Caco-2 (cell line): ENCODE measurements around the gene ACADL. TPM values are rescaled to one million over a fixed set of nuclear protein-coding genes. Genes with fewer than 3 reads are reported as not detected.

ENCODE experiments used
- BruUV-seq: library from RNA; stranded (reverse); fragments of 400-500 nt; replicated peaks from 2 replicates; lab custom pipeline; 2021; lab: Mats Ljungman, UMichigan
- CTCF ChIA-PET: fragments of 300-600 bp; sonication (Branson Sonifier 250); formaldehyde crosslinking; loops from one replicate; lab custom pipeline; 2022; ENCODE audit warnings: antibody characterized with exemption; lab: Charles Lee
- POLR2A ChIA-PET: fragments of 300-600 bp; sonication (Branson Sonifier 250); formaldehyde crosslinking; loops from one replicate; lab custom pipeline; 2022; ENCODE audit warnings: antibody characterized with exemption; lab: Charles Lee
- DNase-seq, 2 experiments: peaks; one replicate each; pipeline versions ENCODE4 v3.0.0 to v3.0.0-alpha.2; 2020 to 2022
- H3K27me3 ChIP-seq: replicated peaks from 2 replicates; pipeline ENCODE4 v1.6.0; 2011; ENCODE audit warnings: low read length; ENCODE audit not compliant: control insufficient read depth, insufficient read depth
- H3K36me3 ChIP-seq: 2 replicates; pipeline ENCODE4 v1.5.1; 2011; ENCODE audit warnings: low read length; ENCODE audit not compliant: control insufficient read depth, insufficient read depth
- H3K4me1 ChIP-seq: fragments of 250-450 bp; sonication (Bioruptor Pico); 2 replicates; pipeline ENCODE4 v1.5.1; 2020; ENCODE audit warnings: mild to moderate bottlenecking
- H3K4me3 ChIP-seq: 2 replicates; pipeline ENCODE4 v1.5.1; 2011; ENCODE audit warnings: low read depth, mild to moderate bottlenecking, control low read depth, low read length
- H3K9me3 ChIP-seq: fragments of 250-450 bp; sonication (Bioruptor Pico); 2 replicates; pipeline ENCODE4 v1.5.1; 2020; ENCODE audit warnings: mild to moderate bottlenecking, moderate library complexity
- H3K27ac Mint-ChIP-seq: one replicate; pipeline ENCODE4 v1.8.0; 2022; ENCODE audit warnings: mixed read lengths; ENCODE audit not compliant: unreplicated experiment
- H3K27me3 Mint-ChIP-seq: one replicate; pipeline ENCODE4 v1.8.0; 2022; ENCODE audit warnings: mixed read lengths; ENCODE audit not compliant: insufficient read depth, unreplicated experiment
- H3K36me3 Mint-ChIP-seq: one replicate; pipeline ENCODE4 v1.8.0; 2022; ENCODE audit warnings: mild to moderate bottlenecking, mixed read lengths; ENCODE audit not compliant: insufficient read depth, unreplicated experiment
- H3K4me1 Mint-ChIP-seq: one replicate; pipeline ENCODE4 v1.8.0; 2022; ENCODE audit warnings: low read depth, mixed read lengths; ENCODE audit not compliant: unreplicated experiment
- H3K4me3 Mint-ChIP-seq: one replicate; pipeline ENCODE4 v1.8.0; 2022; ENCODE audit warnings: mild to moderate bottlenecking, moderate library complexity, mixed read lengths; ENCODE audit not compliant: unreplicated experiment
- H3K9me3 Mint-ChIP-seq: one replicate; pipeline ENCODE4 v1.8.0; 2022; ENCODE audit warnings: mixed read lengths; ENCODE audit not compliant: unreplicated experiment
- intact Hi-C: fragments of 100-400 bp; cut with micrococcal nuclease; formaldehyde crosslinking; loops from one replicate; pipeline ENCODE4 v1.10.0; 2022; ENCODE audit not compliant: unreplicated experiment
- total RNA-seq: library from RNA; stranded (reverse); gene quantifications from 2 replicates; pipeline ENCODE4 v1.2.3, GENCODE V29; 2022
- TF ChIP-seq, protein P1 (sequence below), 2 experiments: fragments of 200-600 bp in 1 of 2; IDR thresholded peaks; 1 replicate in 1 of 2; 2 replicates in 1 of 2; pipeline versions ENCODE4 v1.5.1 to v1.8.0; 2011 to 2022; ENCODE audit warnings: antibody characterized with exemption in 1 of 2, control low read depth in 1 of 2, inconsistent platforms in 1 of 2, low read depth in 1 of 2, low read length in 1 of 2, mild to moderate bottlenecking in 1 of 2, moderate library complexity in 1 of 2; ENCODE audit not compliant: insufficient read depth in 1 of 2, severe bottlenecking in 1 of 2, unreplicated experiment in 1 of 2

ACADL gene
- total RNA-seq, 1 experiment from 2014 or later = not detected

DNA sequence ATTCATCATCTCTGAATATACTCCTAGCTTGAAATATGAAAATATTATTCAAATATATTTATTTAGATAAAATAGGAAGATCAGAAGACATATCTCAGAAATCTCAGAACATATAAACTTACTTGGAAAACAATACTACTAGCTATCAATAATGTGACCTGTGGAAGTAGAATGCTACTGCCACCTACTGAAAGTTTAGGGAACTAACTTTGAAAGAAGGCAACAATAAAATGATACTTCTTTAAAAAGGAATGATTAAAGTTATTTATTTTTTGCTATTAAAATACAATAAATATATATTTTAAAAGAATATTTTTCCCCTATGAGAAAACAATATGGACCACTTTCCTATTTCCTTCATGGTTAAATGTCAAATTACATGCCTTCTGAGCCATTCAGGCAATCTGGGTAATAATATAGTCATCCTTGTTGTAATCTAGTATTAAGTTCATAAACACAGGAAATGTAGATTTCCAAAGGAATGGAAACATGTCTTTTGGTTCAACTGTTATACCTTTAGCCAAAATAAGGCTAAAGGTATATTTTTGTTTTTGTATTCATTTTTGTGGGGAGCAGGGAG lies 26.0 kb downstream of the ACADL start:
- Mint-ChIP-seq H3K27ac (no peak overlapping the region), H3K36me3 (no peaks in the 10 kb centered on the region), H3K4me3 (no peak overlapping the region), H3K27me3 (peaks cover 5% of the 10 kb centered on the region), H3K9me3 (no peaks in the 10 kb centered on the region), H3K4me1 (no peaks in the 10 kb centered on the region)
- Histone ChIP-seq H3K9me3 (no peaks in the 10 kb centered on the region), H3K4me3 (no peak overlapping the region), H3K27me3 (peaks cover 1% of the 10 kb centered on the region; the same call in 1 of the 2 replicates), H3K4me1 (no peaks in the 10 kb centered on the region), H3K36me3 (no peaks in the 10 kb centered on the region)
- TF ChIP-seq, protein P1, sequence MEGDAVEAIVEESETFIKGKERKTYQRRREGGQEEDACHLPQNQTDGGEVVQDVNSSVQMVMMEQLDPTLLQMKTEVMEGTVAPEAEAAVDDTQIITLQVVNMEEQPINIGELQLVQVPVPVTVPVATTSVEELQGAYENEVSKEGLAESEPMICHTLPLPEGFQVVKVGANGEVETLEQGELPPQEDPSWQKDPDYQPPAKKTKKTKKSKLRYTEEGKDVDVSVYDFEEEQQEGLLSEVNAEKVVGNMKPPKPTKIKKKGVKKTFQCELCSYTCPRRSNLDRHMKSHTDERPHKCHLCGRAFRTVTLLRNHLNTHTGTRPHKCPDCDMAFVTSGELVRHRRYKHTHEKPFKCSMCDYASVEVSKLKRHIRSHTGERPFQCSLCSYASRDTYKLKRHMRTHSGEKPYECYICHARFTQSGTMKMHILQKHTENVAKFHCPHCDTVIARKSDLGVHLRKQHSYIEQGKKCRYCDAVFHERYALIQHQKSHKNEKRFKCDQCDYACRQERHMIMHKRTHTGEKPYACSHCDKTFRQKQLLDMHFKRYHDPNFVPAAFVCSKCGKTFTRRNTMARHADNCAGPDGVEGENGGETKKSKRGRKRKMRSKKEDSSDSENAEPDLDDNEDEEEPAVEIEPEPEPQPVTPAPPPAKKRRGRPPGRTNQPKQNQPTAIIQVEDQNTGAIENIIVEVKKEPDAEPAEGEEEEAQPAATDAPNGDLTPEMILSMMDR (IDR thresholded peaks at IDR 0.05; ENCODE audit: insufficient read depth in 1 of 2, low read depth in 1 of 2, low read length in 1 of 2, severe bottlenecking in 1 of 2, unreplicated experiment in 1 of 2) = peak; percentile 61 to 72
- ChIA-PET POLR2A (no interaction called here), CTCF (interaction anchor here (0.6 to 1.3 kb wide), 4 partner anchors 126 to 238 kb away, joined by 3 to 6 read pairs (median 5); no protein-coding TSS in a partner anchor)
- DNase-seq = peak in 1 of 2 experiments; percentile 19
- intact Hi-C loops = loop anchor here (1.0 to 10.0 kb wide), 3 partner anchors 222 to 867 kb away; no protein-coding TSS in a partner anchor
- no TSS peak for BruUV-seq

DNA sequence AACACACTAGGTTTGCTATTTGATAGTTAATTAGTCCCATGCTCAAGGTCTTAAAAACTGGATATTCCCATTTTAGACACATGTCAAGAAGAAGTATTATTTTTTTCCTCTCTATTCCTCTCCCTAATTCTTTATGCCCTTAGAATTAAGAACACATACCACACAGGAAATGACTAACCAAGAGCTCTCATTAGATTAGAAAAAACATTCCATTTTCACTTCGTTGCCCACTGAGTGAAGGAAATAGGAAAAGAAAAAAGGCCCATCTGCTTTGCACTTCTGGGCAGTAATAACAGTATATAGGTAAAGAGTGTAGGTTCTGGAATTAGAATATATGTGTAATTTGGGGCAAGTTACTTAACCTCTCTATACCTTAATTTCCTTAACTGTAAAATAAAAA lies 26.9 kb downstream of the ACADL start:
- peaks cover 5% of the 10 kb centered on the region for H3K27me3 Mint-ChIP-seq
- H3K27ac Mint-ChIP-seq = no peak overlapping the region
- BruUV-seq = no TSS peak
- H3K36me3 ChIP-seq = no peaks in the 10 kb centered on the region
- H3K36me3 Mint-ChIP-seq = no peaks in the 10 kb centered on the region
- peaks cover 1% of the 10 kb centered on the region; the same call in 1 of the 2 replicates for H3K27me3 ChIP-seq
- no peaks in the 10 kb centered on the region for H3K4me1 ChIP-seq
- no peak overlapping the region for H3K4me3 ChIP-seq
- no peaks in the 10 kb centered on the region for H3K9me3 ChIP-seq
- CTCF ChIA-PET = interaction anchor here (0.7 to 1.3 kb wide), 4 partner anchors 125 to 773 kb away, joined by 3 to 6 read pairs (median 5); no protein-coding TSS in a partner anchor
- no peak for DNase-seq
- POLR2A ChIA-PET = no interaction called here
- TF ChIP-seq, protein P1 (IDR thresholded peaks at IDR 0.05; ENCODE audit: insufficient read depth in 1 of 2, low read depth in 1 of 2, low read length in 1 of 2, severe bottlenecking in 1 of 2, unreplicated experiment in 1 of 2) = no peak
- H3K4me1 Mint-ChIP-seq = no peaks in the 10 kb centered on the region
- no peaks in the 10 kb centered on the region for H3K9me3 Mint-ChIP-seq
- intact Hi-C loops = loop anchor here (5.0 to 10.0 kb wide), 2 partner anchors 604 to 866 kb away; no protein-coding TSS in a partner anchor
- no peak overlapping the region for H3K4me3 Mint-ChIP-seq

DNA sequence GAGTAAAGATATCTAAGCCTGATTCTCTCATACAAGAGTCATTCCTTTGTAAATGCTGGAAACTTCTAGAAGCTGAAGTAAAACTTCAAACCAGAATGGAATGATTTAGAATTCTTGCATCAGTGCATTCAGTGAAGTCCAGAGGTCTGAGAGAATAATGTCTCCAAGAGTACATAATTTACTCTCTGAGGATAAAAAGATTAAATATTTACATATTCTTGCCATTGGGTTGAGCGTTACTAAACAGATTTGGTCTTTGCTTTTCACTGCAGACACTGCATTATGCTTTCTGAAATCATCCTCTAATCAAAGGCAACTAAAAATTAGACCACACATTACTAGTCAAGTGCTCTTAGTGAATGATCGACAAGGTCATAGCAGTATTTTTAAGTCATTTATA lies 27.5 kb downstream of the ACADL start:
- Mint-ChIP-seq H3K9me3 (no peaks in the 10 kb centered on the region), H3K4me3 (no peak overlapping the region), H3K36me3 (no peaks in the 10 kb centered on the region), H3K27me3 (peaks cover 2% of the 10 kb centered on the region), H3K4me1 (no peaks in the 10 kb centered on the region), H3K27ac (no peak overlapping the region)
- CTCF ChIA-PET = no interaction called here
- intact Hi-C loops = loop anchor here (5.0 to 10.0 kb wide), 2 partner anchors 603 to 865 kb away; no protein-coding TSS in a partner anchor
- no peak overlapping the region for H3K4me3 ChIP-seq
- peaks cover 1% of the 10 kb centered on the region; the same call in 1 of the 2 replicates for H3K27me3 ChIP-seq
- no peaks in the 10 kb centered on the region for H3K4me1 ChIP-seq
- no peak for DNase-seq
- BruUV-seq = no TSS peak
- H3K36me3 ChIP-seq = no peaks in the 10 kb centered on the region
- TF ChIP-seq, protein P1 (IDR thresholded peaks at IDR 0.05; ENCODE audit: insufficient read depth in 1 of 2, low read depth in 1 of 2, low read length in 1 of 2, severe bottlenecking in 1 of 2, unreplicated experiment in 1 of 2) = no peak
- no peaks in the 10 kb centered on the region for H3K9me3 ChIP-seq
- POLR2A ChIA-PET = no interaction called here
